HK-2 (cell line): ENCODE results near the gene C14orf180.
A peak's percentile ranks its signal among the peaks of the same experiment; 100 is the strongest.

Source experiments
- DNase-seq: peaks from one replicate; pipeline ENCODE4 v3.0.0-alpha.2; 2018; ENCODE audit not compliant: unreplicated experiment

C14orf180 gene

GRCh38 chr14:104593710-104594136 is 14.2 kb downstream of the C14orf180 start:
- DNase-seq: no peak

- DNase-seq: no peak
Measured at GRCh38 chr14:104594310-104595046, 14.9 kb downstream of the C14orf180 start.

- no peak for DNase-seq
Measured at GRCh38 chr14:104595116-104595675, 15.6 kb downstream of the C14orf180 start.

DNA sequence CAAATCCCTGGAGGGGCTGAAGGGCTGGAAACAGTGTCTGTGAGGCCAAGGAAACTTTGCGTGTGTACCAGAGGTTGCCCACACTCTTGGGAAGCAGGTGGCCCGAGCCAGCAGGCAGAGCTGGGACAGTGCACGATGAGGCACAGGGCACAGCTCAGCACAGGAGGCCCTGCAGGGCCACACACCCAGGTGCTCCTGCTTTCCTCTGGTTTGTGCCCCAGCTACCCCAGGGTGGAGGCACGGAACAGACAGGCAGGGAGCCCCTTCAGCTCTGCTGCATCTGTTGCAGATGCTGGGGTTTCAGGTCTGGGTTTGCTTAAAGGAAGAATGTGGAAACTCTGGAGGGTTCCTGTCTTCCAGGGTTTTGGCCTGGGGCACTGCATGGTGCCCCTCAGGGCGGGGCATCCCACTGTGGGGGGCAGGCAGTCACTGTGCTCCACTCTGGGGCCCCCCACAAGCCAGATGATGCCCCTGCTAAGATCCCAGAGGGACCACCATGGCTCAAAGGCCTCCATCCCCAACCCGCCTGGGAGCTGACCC is 16.4 kb downstream of the C14orf180 start:
- DNase-seq: no peak

DNA sequence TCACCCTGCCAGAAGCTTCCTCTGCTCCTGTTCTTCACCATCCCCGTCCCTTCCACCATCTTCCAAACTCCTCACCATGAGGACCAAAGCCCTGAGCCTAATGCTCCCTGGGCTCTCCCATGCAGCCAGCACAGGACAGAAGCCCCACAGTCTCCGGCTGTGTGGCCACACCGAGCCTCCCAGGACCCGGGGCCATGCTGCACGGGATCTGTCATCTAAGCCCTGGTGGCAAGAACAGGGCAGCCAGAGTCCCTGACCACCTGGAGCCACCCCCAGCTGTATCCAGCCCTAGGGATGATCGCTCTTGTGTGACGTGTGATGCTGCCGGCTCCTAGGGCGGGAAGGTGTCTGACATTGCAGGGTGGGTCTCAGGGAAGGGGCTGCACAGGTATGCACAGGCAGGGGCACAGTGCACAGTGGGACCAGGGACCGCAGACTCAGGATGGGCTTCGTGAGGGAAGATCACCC is 16.9 kb downstream of the C14orf180 start:
- DNase-seq: no peak

DNA sequence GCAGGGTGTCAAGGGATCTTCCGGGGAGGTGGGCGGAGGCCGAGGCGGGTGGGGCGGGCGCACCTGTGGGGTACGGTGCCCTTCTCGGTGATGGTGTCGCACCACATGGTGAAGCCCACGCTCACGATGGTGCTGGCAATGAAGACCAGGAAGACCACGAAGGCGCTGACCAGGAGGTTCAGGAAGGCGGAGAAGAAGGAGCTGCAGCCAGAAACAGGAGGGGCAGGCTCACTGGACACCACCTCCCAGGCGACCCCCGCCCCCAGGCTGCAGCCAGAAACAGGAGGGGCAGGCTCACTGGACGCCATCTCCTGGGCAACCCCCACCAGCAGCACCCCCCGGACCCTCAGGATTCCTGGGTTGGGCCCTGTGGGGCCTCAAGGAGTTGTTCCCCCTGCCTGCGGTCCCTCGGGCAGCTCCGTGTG is 17.4 kb downstream of the C14orf180 start:
- DNase-seq: no peak

DNA sequence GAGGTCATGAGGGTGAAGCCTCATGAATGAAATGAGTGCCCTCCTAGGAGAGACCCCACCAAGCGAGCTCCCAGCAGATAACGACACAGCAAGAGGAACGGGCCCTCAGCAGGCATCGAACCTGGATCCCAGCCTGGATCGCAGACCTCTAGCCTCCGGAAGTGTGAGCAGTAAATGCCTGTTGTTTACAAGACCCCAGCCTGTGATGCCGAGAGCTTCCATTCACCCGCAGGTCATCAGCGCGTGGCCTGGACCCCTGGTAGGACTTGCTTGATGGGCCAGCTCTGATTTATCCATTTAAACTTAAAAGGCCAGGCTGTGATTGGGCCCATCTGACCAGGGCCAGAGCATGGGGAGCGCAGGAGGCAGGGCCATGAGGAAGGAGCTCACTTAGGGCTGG is 18.0 kb downstream of the C14orf180 start:
- DNase-seq: no peak

- no peak for DNase-seq
Measured at GRCh38 chr14:104598039-104598909, 18.7 kb downstream of the C14orf180 start.

DNA sequence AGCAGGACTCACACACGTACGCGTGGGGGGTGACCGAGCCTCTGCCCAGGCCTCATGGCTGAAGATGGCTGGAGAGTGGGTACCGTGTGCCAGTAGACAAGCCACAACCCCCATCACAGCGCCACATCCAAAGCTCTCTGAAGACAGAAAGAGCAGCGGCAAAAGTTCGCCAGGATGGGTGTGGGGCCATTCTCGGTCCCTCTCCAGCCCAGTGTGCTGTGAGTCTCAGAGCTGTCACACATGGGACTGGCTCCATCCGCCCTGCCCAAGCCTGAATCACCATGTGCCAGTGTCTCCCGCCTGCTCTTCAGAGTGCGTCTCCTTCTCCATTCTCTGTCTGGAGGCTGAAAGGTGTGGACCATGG is 19.3 kb downstream of the C14orf180 start:
- no peak for DNase-seq

DNA sequence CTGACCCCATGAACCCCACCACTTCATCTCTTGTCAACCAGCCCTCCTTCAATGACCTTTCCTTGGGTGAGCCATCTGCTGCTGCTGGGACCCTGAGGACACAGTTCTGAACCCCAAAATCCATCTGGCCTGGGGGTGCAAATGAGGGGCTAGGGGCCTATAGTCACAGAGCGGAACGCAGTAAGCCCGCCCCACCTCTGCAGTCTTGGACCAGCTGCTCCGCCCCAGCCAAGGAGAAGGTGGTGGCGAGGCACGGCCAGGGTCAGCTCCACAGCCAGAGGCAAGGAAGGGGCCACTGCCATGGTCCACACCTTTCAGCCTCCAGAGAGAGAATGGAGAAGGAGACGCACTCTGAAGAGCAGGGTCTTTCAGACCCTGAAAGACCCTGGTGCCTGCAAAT is 19.9 kb downstream of the C14orf180 start:
- DNase-seq: no peak

- peak; percentile 44 for DNase-seq
Measured at GRCh38 chr14:104600141-104600643, 20.6 kb downstream of the C14orf180 start.

GRCh38 chr14:104600805-104601204 is 21.2 kb downstream of the C14orf180 start:
- no peak for DNase-seq

DNA sequence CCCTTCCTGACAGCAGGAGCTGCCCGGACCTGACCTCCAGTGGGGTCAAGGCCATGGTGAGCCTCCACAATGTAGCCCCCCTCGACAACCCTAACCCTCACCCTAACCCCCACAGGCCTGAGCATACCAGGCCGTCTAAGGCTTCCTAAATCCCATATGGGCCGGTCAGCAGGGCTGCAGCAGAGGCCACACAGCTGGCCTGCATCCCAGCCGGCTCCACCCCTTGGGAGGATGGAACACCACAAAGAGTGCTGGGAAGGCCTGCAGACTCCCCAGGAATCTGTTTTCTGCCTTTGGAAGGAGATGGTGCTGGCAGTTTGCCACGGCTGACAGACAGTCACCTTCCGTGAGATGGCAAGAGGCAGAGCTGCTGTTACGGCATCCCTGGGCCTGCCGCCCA is 22.2 kb downstream of the C14orf180 start:
- no peak for DNase-seq

- DNase-seq: no peak
Measured at GRCh38 chr14:104602315-104602932, 22.9 kb downstream of the C14orf180 start.

DNA sequence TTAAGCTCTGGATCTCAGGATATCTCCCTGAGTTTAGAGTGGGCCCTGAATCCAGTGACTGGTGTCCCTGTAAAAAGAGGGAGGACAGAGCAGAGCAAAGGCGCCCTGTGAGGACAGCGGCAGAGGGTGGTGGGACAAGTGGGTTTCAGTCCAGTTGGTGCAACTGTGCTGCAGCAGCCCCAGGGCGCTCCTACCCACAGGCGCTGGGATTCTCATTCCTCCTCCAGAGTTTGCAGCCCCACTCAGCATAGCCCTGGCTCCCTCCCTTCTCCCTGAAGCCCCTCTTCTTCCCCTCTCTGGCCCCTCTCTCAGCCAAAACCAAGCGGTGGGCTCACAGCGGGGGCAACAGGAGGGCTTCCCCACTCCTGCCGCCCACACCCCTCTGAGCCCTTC is 23.4 kb downstream of the C14orf180 start:
- no peak for DNase-seq

GRCh38 chr14:104603711-104604401 is 24.3 kb downstream of the C14orf180 start:
- DNase-seq: no peak

DNA sequence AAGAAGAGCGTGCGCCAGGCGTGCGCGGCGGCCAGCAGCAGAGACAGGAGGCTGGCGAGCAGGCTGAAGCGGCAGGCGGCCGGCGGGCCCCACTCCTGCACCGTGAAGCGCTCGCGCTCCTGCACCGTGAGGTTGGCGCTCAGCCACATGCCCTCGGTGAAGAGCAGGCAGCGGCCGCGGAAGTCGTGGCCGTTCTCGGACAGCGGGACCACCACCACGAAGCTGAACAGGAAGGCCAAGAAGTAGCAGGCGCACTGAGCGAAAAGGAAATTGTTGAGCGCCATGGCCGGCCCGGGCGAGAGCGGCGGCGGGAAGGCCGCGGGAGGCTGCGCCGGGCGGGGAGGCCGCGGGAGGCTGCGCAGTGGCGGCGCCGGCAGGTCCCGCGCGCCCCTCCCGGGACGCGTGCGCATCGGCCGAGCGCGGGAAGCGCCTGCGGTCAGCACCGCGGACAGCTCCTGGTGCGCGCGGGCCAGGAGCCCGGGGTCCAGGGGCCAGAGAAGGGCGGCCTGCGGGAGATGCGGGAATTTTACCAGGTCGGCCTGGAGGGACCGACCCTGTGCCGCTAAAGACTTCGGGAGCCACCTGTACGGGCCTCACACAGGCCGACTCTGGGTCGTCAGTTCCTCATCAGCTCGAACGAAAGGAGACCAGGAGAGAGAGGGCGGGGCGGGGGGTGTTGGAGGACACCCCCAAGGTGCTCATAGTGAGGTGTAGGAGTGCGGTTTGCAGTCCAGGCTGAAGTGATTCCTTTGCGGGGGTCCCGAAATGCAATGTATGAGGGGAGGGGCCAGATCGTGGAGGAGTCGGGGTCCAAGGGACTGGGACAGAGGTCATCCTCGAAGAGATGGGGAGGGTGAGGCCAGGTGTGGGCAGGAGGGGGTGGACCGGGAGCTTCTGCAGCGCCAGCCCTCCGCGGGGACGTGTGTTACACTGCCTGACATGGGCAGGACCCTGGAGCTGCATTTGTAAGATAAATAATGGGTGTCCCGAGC is 25.2 kb downstream of the C14orf180 start, which contains the start of gene TMEM179:
Gene TMEM179 (minus strand): TSS at position 315 of the 992 bp plus-strand sequence. CDS start 31 bp downstream, at position 284.
- DNase-seq: no peak

- no peak for DNase-seq
Measured at GRCh38 chr14:104609666-104610065, 30.1 kb downstream of the C14orf180 start.

- no peak for DNase-seq
Measured at GRCh38 chr14:104610749-104611310, 31.3 kb downstream of the C14orf180 start.
